ENCODE data around the gene DBP. TPM values are rescaled to one million over a fixed set of nuclear protein-coding genes. Genes with fewer than 3 reads are reported as not detected.

DBP gene
- total and polyA plus RNA-seq, 2 of the 13 experiments (the other 11 are each of a cell fraction or from before 2014, with no cell fraction given): 1.7 to 5.8 TPM

GRCh38 chr19:48637449-48637947 lies 319 bp upstream of the DBP start:
- Histone ChIP-seq H3K36me3 (replicated peaks in 1 of 2; ENCODE audit: control insufficient read depth in 1 of 2, insufficient read depth in 2 of 2, low read length in 2 of 2) (no peaks in the 10 kb centered on the region), H3K27ac (ENCODE audit: extremely low read length, insufficient read depth, low read length) (peak overlapping the region; percentile 70), H3K9me3 (ENCODE audit: low read length) (no peaks in the 10 kb centered on the region), H3K4me2 (ENCODE audit: low read depth, low read length) (peak overlapping the region; percentile 96), H3K4me3 (replicated peaks in 1 of 3; ENCODE audit: insufficient read depth in 1 of 3, low read depth in 2 of 3, low read length in 3 of 3) (peak overlapping the region; percentile 15 to 76 (median 59); a peak in 4 of 6 replicates), H3K27me3 (ENCODE audit: control insufficient read depth in 1 of 2, insufficient read depth in 2 of 2, low read length in 2 of 2) (peaks cover 0 to 8% of the 10 kb centered on the region in 2 experiments; a peak in 3 of 5 replicates), H3K4me1 (ENCODE audit: insufficient read depth, low read length) (peaks cover 70% of the 10 kb centered on the region), H3K9ac (ENCODE audit: insufficient read depth, low read depth, low read length) (peak overlapping the region; percentile 49), H3K79me2 (ENCODE audit: insufficient read depth, low read length) (no peaks in the 10 kb centered on the region), H4K20me1 (ENCODE audit: insufficient read depth, low read length) (no peaks in the 10 kb centered on the region), H2AFZ (ENCODE audit: low read length) (no peak overlapping the region)
- BruUV-seq (replicated peaks): no TSS peak
- WGBS (ENCODE audit: low lambda C conversion rate): 0% methylated on average over 10 of the region's 38 CpGs
- FAIRE-seq (peak; percentile 84), ATAC-seq (peak; percentile 85), DNase-seq (ENCODE audit: low spot score) (peak; percentile 96)
- intact Hi-C loops (cut with micrococcal nuclease; ENCODE audit: unreplicated experiment) (no loop called here), in situ Hi-C loops (cut with HindIII; ENCODE audit: extremely low pct_ligation_motif_present, low pct_unique_long_range_greater_than_20kb) (no loop called here)
- ChIA-PET CTCF (ENCODE audit: low intra/inter-chr PET ratio, low total read pairs) (interaction anchor here (0.6 to 0.9 kb wide), 2 partner anchors 9 to 23 kb away, joined by 3 read pairs; partner anchors contain the start of gene CA11), POLR2A (interaction anchor here (0.6 to 2.0 kb wide), 5 partner anchors 8 to 305 kb away, joined by 3 to 12 read pairs (median 4); partner anchors contain the start of genes CA11, RPL18 and SPHK2)
- TF ChIP-seq CSRNP1 (CRISPR knock-in tag; IDR thresholded peaks at IDR 0.05): peak; percentile 82; the same call in 1 of the 2 replicates
- no peak for TF ChIP-seq EHMT2 (IDR thresholded peaks at IDR 0.05; ENCODE audit: borderline replicate concordance, low read depth, low read length)
- TF ChIP-seq SMARCE1 (IDR thresholded peaks at IDR 0.05; ENCODE audit: borderline replicate concordance): no peak
- peak; percentile 93 for TF ChIP-seq HOXA9 (CRISPR knock-in tag; IDR thresholded peaks at IDR 0.05; ENCODE audit: borderline replicate concordance)
- TF ChIP-seq ZNF878 (CRISPR knock-in tag; IDR thresholded peaks at IDR 0.05): peak; percentile 86
- TF ChIP-seq ISL2 (CRISPR knock-in tag; IDR thresholded peaks at IDR 0.05): peak; percentile 37; the same call in 1 of the 2 replicates
- no peak for TF ChIP-seq PLRG1 (conservative IDR thresholded peaks at IDR 0.05)
- TF ChIP-seq NPAS2 (CRISPR knock-in tag; IDR thresholded peaks at IDR 0.05; ENCODE audit: borderline replicate concordance): peak; percentile 98
- no peak; the same call in 1 of the 2 replicates for TF ChIP-seq ZNF670 (CRISPR knock-in tag; IDR thresholded peaks at IDR 0.05; ENCODE audit: borderline replicate concordance)
- no peak for TF ChIP-seq ZFP36 (IDR thresholded peaks at IDR 0.05; ENCODE audit: borderline replicate concordance, low read depth, low read length, partially characterized antibody)
- peak; percentile 75 for TF ChIP-seq SP5 (CRISPR knock-in tag; IDR thresholded peaks at IDR 0.05; ENCODE audit: borderline replicate concordance, low read depth)
- no peak for TF ChIP-seq TBL1XR1 (IDR thresholded peaks at IDR 0.05; ENCODE audit: borderline replicate concordance, low read length, partially characterized antibody)
- TF ChIP-seq ATF4 (CRISPR knock-in tag; IDR thresholded peaks at IDR 0.05): peak in 1 of 2 experiments; percentile 64; a peak in 1 of 4 replicates
- TF ChIP-seq AFF4 (CRISPR knock-in tag; IDR thresholded peaks at IDR 0.05): no peak
- TF ChIP-seq ZBTB44 (CRISPR knock-in tag; IDR thresholded peaks at IDR 0.05): no peak
- TF ChIP-seq ZFP82 (CRISPR knock-in tag; IDR thresholded peaks at IDR 0.05; ENCODE audit: borderline replicate concordance): peak; percentile 88; the same call in 1 of the 2 replicates

Measured in HepG2 (cell line).